ENCODE results near the gene NME3. TPM values are rescaled to one million over a fixed set of nuclear protein-coding genes. Genes with fewer than 3 reads are reported as not detected.

The NME3 gene
- total and polyA plus RNA-seq, 2 donors: 34.7 to 163 TPM

- H3K9me3 ChIP-seq (ENCODE audit: control insufficient read depth in 2 of 2, insufficient read depth in 1 of 2, low read length in 1 of 2): peaks cover 0 to 4% of the 10 kb centered on the region in 2 donors
- peaks cover 0 to 3% of the 10 kb centered on the region in 2 donors for H3K4me1 ChIP-seq (ENCODE audit: control insufficient read depth in 2 of 2, insufficient read depth in 2 of 2, low read length in 2 of 2)
These were observed 20.1 kb upstream of the NME3 start for GRCh38 chr16:1791256-1791942.

DNA sequence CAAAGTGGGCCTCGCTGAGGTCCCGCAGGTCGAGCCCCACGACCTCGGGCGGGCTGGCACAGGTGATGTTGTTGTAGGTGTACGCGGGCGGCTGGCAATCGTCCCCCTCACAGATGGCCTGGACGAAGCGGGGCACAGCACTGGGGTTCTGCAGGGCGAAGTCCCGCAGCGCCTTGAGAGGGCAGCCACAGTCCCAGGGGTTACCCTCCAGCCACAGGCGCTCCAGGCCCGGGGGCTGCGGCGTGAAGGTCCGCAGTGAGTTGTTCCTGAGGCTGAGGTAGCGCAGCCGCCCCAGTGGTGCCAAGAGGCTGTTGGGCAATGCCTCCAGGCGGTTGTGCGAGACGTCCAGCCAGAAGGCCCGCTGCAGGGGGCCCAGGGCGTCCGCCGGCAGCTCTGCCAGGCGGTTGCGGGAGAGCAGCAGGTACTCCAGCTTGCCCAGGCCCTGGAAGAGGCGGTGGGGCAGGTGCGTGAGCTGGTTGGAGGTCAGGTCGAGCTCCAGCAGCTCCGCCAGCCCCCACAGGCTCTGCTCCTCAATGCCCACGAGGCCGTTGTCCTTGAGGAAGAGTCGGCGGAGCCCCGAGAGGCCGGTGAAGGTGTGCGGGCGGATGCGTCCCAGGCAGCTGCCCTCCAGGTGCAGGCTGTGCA lies 19.4 kb upstream of the NME3 start:
- DNase-seq (ENCODE audit: low read depth in 6 of 9, low spot score in 9 of 9): no peak
- Histone ChIP-seq H3K4me1 (ENCODE audit: control insufficient read depth in 2 of 2, insufficient read depth in 2 of 2, low read length in 2 of 2) (peaks cover 0 to 3% of the 10 kb centered on the region in 2 donors), H3K36me3 (ENCODE audit: control insufficient read depth in 2 of 2, insufficient read depth in 2 of 2, low read length in 1 of 2) (peaks cover 43 to 66% of the 10 kb centered on the region in 2 donors), H3K27ac (ENCODE audit: low read depth in 1 of 2, low read length in 1 of 2) (no peak overlapping the region), H3K27me3 (ENCODE audit: control insufficient read depth in 2 of 2, insufficient read depth in 1 of 2, low read length in 1 of 2) (no peaks in the 10 kb centered on the region), H3K9me3 (ENCODE audit: control insufficient read depth in 2 of 2, insufficient read depth in 1 of 2, low read length in 1 of 2) (peaks cover 1 to 4% of the 10 kb centered on the region in 2 donors), H3K4me3 (ENCODE audit: low read length in 2 of 2) (no peak overlapping the region)
- WGBS: 98% methylated on average over 44 of the region's 44 CpGs

More at GRCh38 chr16:1791256-1791942, 20.1 kb upstream of the NME3 start:
- 97% methylated on average over 53 of the region's 53 CpGs for WGBS
- DNase-seq (ENCODE audit: low read depth in 6 of 9, low spot score in 9 of 9): no peak
- Histone ChIP-seq H3K27ac (ENCODE audit: low read depth in 1 of 2, low read length in 1 of 2) (no peak overlapping the region), H3K4me3 (ENCODE audit: low read length in 2 of 2) (no peak overlapping the region), H3K36me3 (ENCODE audit: control insufficient read depth in 2 of 2, insufficient read depth in 2 of 2, low read length in 1 of 2) (peaks cover 43 to 61% of the 10 kb centered on the region in 2 donors), H3K27me3 (ENCODE audit: control insufficient read depth in 2 of 2, insufficient read depth in 1 of 2, low read length in 1 of 2) (no peaks in the 10 kb centered on the region)

GRCh38 chr16:1790261-1790610 lies 18.9 kb upstream of the NME3 start:
- Histone ChIP-seq H3K4me3 (ENCODE audit: low read length in 2 of 2) (no peak overlapping the region), H3K9me3 (ENCODE audit: control insufficient read depth in 2 of 2, insufficient read depth in 1 of 2, low read length in 1 of 2) (peaks cover 1 to 4% of the 10 kb centered on the region in 2 donors), H3K36me3 (ENCODE audit: control insufficient read depth in 2 of 2, insufficient read depth in 2 of 2, low read length in 1 of 2) (peaks cover 45 to 71% of the 10 kb centered on the region in 2 donors), H3K27me3 (ENCODE audit: control insufficient read depth in 2 of 2, insufficient read depth in 1 of 2, low read length in 1 of 2) (no peaks in the 10 kb centered on the region), H3K27ac (ENCODE audit: low read depth in 1 of 2, low read length in 1 of 2) (no peak overlapping the region), H3K4me1 (ENCODE audit: control insufficient read depth in 2 of 2, insufficient read depth in 2 of 2, low read length in 2 of 2) (peaks cover 0 to 3% of the 10 kb centered on the region in 2 donors)
- WGBS: 98% methylated on average over 15 of the region's 15 CpGs
- no peak for DNase-seq (ENCODE audit: low read depth in 6 of 9, low spot score in 9 of 9)

DNA sequence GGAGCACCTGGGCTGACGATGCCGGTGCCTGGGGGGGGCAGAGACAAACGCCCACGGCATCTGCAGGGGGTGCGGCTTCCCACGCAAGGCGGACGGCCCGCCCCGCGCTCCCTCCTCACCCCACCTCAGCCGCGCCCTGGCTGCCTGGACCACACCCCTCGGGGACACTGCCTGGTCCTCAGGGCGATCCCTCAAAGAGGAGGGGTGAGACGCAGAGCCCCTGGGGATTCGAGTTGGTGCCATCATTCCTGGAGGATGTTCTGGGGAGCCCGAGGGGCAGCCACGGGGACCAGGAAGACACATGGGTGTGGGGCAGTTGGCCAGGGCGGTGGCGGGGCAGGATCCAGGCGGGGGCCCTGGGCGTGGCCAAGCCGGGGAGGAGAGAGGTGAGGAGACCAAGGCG lies 18.3 kb upstream of the NME3 start:
- Histone ChIP-seq H3K4me3 (ENCODE audit: low read length in 2 of 2) (no peak overlapping the region), H3K36me3 (ENCODE audit: control insufficient read depth in 2 of 2, insufficient read depth in 2 of 2, low read length in 1 of 2) (peaks cover 48 to 72% of the 10 kb centered on the region in 2 donors), H3K4me1 (ENCODE audit: control insufficient read depth in 2 of 2, insufficient read depth in 2 of 2, low read length in 2 of 2) (peaks cover 0 to 3% of the 10 kb centered on the region in 2 donors), H3K9me3 (ENCODE audit: control insufficient read depth in 2 of 2, insufficient read depth in 1 of 2, low read length in 1 of 2) (peaks cover 1 to 4% of the 10 kb centered on the region in 2 donors), H3K27me3 (ENCODE audit: control insufficient read depth in 2 of 2, insufficient read depth in 1 of 2, low read length in 1 of 2) (no peaks in the 10 kb centered on the region), H3K27ac (ENCODE audit: low read depth in 1 of 2, low read length in 1 of 2) (no peak overlapping the region)
- no peak for DNase-seq (ENCODE audit: low read depth in 6 of 9, low spot score in 9 of 9)
- WGBS: 95% methylated on average over 25 of the region's 25 CpGs

- Histone ChIP-seq H3K27me3 (ENCODE audit: control insufficient read depth in 2 of 2, insufficient read depth in 1 of 2, low read length in 1 of 2) (no peaks in the 10 kb centered on the region), H3K9me3 (ENCODE audit: control insufficient read depth in 2 of 2, insufficient read depth in 1 of 2, low read length in 1 of 2) (peaks cover 1 to 4% of the 10 kb centered on the region in 2 donors), H3K36me3 (ENCODE audit: control insufficient read depth in 2 of 2, insufficient read depth in 2 of 2, low read length in 1 of 2) (peaks cover 51 to 74% of the 10 kb centered on the region in 2 donors), H3K4me1 (ENCODE audit: control insufficient read depth in 2 of 2, insufficient read depth in 2 of 2, low read length in 2 of 2) (peaks cover 6 to 7% of the 10 kb centered on the region in 2 donors), H3K4me3 (ENCODE audit: low read length in 2 of 2) (no peak overlapping the region), H3K27ac (ENCODE audit: low read depth in 1 of 2, low read length in 1 of 2) (peak overlapping the region; percentile 43 to 58)
- no peak for DNase-seq (ENCODE audit: low read depth in 6 of 9, low spot score in 9 of 9)
- WGBS: 85% methylated on average over 19 of the region's 19 CpGs
These were observed 17.4 kb upstream of the NME3 start for GRCh38 chr16:1788708-1789100.

DNA sequence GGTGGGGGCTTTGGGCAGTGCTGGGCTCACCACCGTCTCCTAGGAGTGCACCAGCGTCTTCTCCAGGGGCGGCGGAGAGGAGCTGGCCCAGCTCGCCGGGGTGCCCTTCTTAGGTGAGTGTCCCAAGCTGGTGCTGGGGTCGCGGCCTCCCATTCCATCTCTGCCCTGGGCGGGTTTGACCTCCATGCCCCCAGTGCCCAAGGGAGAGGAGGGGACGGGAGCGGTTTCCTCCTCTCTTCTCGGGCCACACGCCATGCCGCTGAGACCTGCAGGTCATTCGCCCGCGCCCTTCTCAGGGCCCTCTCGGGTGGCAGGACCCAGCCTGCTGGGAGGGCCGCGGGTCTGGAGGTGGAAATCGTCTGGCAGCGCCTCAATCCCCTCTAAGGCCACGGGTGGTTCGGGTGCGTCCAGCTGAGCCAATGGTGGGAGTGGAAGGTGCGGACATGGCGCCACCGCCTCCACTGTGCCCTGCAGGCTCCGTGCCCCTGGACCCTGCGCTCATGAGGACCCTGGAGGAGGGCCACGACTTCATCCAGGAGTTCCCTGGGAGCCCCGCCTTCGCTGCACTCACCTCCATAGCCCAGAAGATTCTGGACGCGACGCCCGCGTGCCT lies 16.9 kb upstream of the NME3 start:
- Histone ChIP-seq H3K9me3 (ENCODE audit: control insufficient read depth in 2 of 2, insufficient read depth in 1 of 2, low read length in 1 of 2) (peaks cover 1 to 4% of the 10 kb centered on the region in 2 donors), H3K4me1 (ENCODE audit: control insufficient read depth in 2 of 2, insufficient read depth in 2 of 2, low read length in 2 of 2) (peaks cover 7 to 8% of the 10 kb centered on the region in 2 donors), H3K27ac (ENCODE audit: low read depth in 1 of 2, low read length in 1 of 2) (peak overlapping the region in 1 of 2 donors; percentile 37), H3K4me3 (ENCODE audit: low read length in 2 of 2) (no peak overlapping the region), H3K27me3 (ENCODE audit: control insufficient read depth in 2 of 2, insufficient read depth in 1 of 2, low read length in 1 of 2) (no peaks in the 10 kb centered on the region), H3K36me3 (ENCODE audit: control insufficient read depth in 2 of 2, insufficient read depth in 2 of 2, low read length in 1 of 2) (peaks cover 51 to 74% of the 10 kb centered on the region in 2 donors)
- DNase-seq (ENCODE audit: low read depth in 6 of 9, low spot score in 9 of 9): no peak
- WGBS: 96% methylated on average over 38 of the region's 38 CpGs

- WGBS: 98% methylated on average over 44 of the region's 44 CpGs
- H3K27ac ChIP-seq (ENCODE audit: low read depth in 1 of 2, low read length in 1 of 2): peak overlapping the region in 1 of 2 donors; percentile 2
- H3K27me3 ChIP-seq (ENCODE audit: control insufficient read depth in 2 of 2, insufficient read depth in 1 of 2, low read length in 1 of 2): no peaks in the 10 kb centered on the region
- H3K4me1 ChIP-seq (ENCODE audit: control insufficient read depth in 2 of 2, insufficient read depth in 2 of 2, low read length in 2 of 2): peaks cover 7 to 8% of the 10 kb centered on the region in 2 donors
- H3K4me3 ChIP-seq (ENCODE audit: low read length in 2 of 2): no peak overlapping the region
- peaks cover 0 to 1% of the 10 kb centered on the region in 2 donors for H3K9me3 ChIP-seq (ENCODE audit: control insufficient read depth in 2 of 2, insufficient read depth in 1 of 2, low read length in 1 of 2)
- peak in 1 of 9 donors; percentile 1 for DNase-seq (ENCODE audit: low read depth in 6 of 9, low spot score in 9 of 9)
- H3K36me3 ChIP-seq (ENCODE audit: control insufficient read depth in 2 of 2, insufficient read depth in 2 of 2, low read length in 1 of 2): peaks cover 51 to 73% of the 10 kb centered on the region in 2 donors
These were observed 16.2 kb upstream of the NME3 start for GRCh38 chr16:1787322-1788094.

DNA sequence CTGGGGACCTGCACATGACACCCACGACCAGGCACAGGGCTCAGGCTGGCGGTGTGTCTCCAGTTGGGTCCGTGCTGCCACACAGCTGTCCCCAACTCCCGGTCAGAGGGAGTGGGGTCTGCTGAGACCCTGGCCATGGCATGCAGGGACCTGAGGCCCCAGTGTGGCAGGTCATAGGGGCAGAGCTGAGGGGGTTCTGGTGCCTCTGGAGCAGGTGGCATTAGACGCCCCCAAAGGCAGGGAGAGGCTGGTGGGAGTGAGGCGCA lies 15.6 kb upstream of the NME3 start:
- peaks cover 7 to 8% of the 10 kb centered on the region in 2 donors for H3K4me1 ChIP-seq (ENCODE audit: control insufficient read depth in 2 of 2, insufficient read depth in 2 of 2, low read length in 2 of 2)
- WGBS: 96% methylated on average over 6 of the region's 6 CpGs
- H3K9me3 ChIP-seq (ENCODE audit: control insufficient read depth in 2 of 2, insufficient read depth in 1 of 2, low read length in 1 of 2): peaks cover 0 to 1% of the 10 kb centered on the region in 2 donors
- peaks cover 51 to 68% of the 10 kb centered on the region in 2 donors for H3K36me3 ChIP-seq (ENCODE audit: control insufficient read depth in 2 of 2, insufficient read depth in 2 of 2, low read length in 1 of 2)
- H3K27me3 ChIP-seq (ENCODE audit: control insufficient read depth in 2 of 2, insufficient read depth in 1 of 2, low read length in 1 of 2): no peaks in the 10 kb centered on the region
- H3K4me3 ChIP-seq (ENCODE audit: low read length in 2 of 2): no peak overlapping the region
- DNase-seq (ENCODE audit: low read depth in 6 of 9, low spot score in 9 of 9): no peak
- peak overlapping the region in 1 of 2 donors; percentile 2 for H3K27ac ChIP-seq (ENCODE audit: low read depth in 1 of 2, low read length in 1 of 2)
